K562 (cell line): ENCODE measurements around the gene FMN2.

ENCODE experiments used
- ATF3 ChIP-seq, 2 experiments: fragments of 450-650 bp in 1 of 2; sonication (generic) in 1 of 2; formaldehyde crosslinking in 1 of 2; IDR thresholded peaks in 1 of 2; conservative IDR thresholded peaks in 1 of 2; 2 replicates each; pipeline versions ENCODE4 v1.6.1 to v1.8.1; 2016 to 2023; ENCODE audit warnings: mild to moderate bottlenecking in 2 of 2, moderate library complexity in 2 of 2, inconsistent platforms in 1 of 2, missing genetic modification reagents in 1 of 2
- LARP7 ChIP-seq: fragments of 450-650 bp; IDR thresholded peaks from 2 replicates; pipeline ENCODE4 v1.6.1; 2016
- NCOR1 ChIP-seq: fragments of 450-650 bp; IDR thresholded peaks from 2 replicates; pipeline ENCODE4 v1.6.1; 2016; ENCODE audit warnings: mild to moderate bottlenecking, moderate library complexity
- NR2C2 ChIP-seq, 2 experiments: fragments of 200-800 bp in 1 of 2; sonication (Bioruptor generic) in 1 of 2; sonication (generic) in 1 of 2; formaldehyde crosslinking in 1 of 2; IDR thresholded peaks; 2 replicates each; pipeline versions ENCODE4 v1.6.1 to v1.8.0; 2016 to 2022; ENCODE audit warnings: mild to moderate bottlenecking in 1 of 2, missing compliant biosample characterization in 1 of 2, missing genetic modification characterization in 1 of 2, missing genetic modification reagents in 1 of 2
- RBFOX2 ChIP-seq: fragments of 200-400 bp; formaldehyde crosslinking; IDR thresholded peaks from 2 replicates; pipeline ENCODE4 v1.6.1; 2017; ENCODE audit warnings: low read depth, mild to moderate bottlenecking, low read length, moderate library complexity
- ZC3H4 ChIP-seq: sonication (generic); formaldehyde crosslinking; IDR thresholded peaks from 2 replicates; pipeline ENCODE4 v1.9.0; 2021; ENCODE audit warnings: missing genetic modification reagents, borderline replicate concordance

DNA sequence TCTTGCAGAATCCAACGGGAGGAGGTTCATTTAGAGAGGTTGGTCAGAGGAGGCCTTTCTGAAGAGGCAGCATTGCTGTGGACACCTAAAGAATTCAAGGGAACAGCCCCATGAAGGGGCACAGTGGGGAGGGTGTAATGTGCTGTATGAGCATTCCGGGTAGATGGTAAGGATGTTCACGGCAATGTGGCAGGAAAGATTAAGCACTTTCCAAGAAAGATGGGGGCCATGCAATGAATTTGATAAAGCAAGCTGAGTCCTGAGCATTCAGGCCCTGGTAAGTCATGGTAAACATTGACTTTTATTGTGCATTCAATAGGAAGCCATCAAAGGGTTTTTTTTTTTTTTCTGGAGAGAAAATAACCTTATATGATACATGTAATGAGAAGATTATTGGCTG is 353.7 kb downstream of the FMN2 start:
- TF ChIP-seq NCOR1 = peak; percentile 20; the same call in 1 of the 2 replicates
- TF ChIP-seq NR2C2 (CRISPR knock-in tag; IDR thresholded peaks at IDR 0.05) = no peak
- no peak for TF ChIP-seq NR2C2 (tag; IDR thresholded peaks at IDR 0.05)
- TF ChIP-seq ATF3 (IDR thresholded peaks at IDR 0.05) = no peak
- no peak for TF ChIP-seq ATF3 (CRISPR knock-in tag; conservative IDR thresholded peaks at IDR 0.05)
- TF ChIP-seq RBFOX2 = no peak
- no peak for TF ChIP-seq ZC3H4 (CRISPR knock-in tag)
- TF ChIP-seq LARP7 = no peak
